GM21515 (cell line): ENCODE results near the gene COLGALT1.
"Not testable (repeated sequence)": the region's sequence is repeated elsewhere in the genome, so short reads cannot be mapped to it uniquely, and the experiment has no call there.

Experiments used
- ATAC-seq: cut with Tn5 transposase; IDR thresholded peaks from one replicate; pipeline ENCODE4 v1.9.1; 2021; ENCODE audit not compliant: unreplicated experiment

COLGALT1 gene

GRCh38 chr19:17532116-17532515, 23.3 kb upstream of the COLGALT1 start:
- ATAC-seq: no peak

DNA sequence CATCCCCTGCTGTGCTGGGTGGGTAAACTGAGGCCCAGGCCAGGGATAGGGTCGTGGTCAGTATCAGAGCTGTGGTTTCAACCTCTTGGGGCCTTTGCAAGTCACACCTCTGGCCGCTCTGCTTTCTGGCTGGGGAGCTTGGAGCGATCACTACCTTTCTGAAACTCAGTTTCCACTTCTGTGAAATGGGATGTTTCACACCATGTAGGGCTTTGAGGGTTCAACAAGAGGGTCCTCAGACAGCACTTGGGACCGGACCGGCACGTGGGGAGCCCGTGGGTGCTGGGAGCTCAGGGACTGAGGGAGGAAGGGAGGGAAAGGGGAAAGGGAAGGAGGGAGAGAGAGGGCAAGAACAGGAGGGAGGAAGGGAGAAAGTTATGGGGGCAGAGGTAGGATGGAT, 22.9 kb upstream of the COLGALT1 start:
- ATAC-seq: no peak

DNA sequence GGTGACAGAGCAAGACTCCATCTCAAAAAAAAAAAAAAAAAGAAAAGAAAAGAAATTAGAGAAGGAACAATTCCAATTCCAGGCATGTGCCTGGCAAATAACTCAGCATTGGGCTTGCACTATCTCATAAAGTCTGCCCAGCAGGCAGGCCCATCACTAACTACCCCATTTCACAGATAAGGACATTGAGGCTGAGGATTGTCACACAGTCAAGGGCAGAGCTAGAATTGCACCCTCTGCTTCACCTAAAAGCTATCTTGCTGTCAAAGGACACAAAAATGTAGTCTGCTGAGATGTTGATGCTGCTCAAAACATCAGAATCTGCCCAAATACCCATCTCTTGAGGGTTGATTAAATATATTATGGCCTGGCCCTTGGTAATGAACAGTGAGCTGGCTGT, 20.7 kb upstream of the COLGALT1 start:
- no peak for ATAC-seq

DNA sequence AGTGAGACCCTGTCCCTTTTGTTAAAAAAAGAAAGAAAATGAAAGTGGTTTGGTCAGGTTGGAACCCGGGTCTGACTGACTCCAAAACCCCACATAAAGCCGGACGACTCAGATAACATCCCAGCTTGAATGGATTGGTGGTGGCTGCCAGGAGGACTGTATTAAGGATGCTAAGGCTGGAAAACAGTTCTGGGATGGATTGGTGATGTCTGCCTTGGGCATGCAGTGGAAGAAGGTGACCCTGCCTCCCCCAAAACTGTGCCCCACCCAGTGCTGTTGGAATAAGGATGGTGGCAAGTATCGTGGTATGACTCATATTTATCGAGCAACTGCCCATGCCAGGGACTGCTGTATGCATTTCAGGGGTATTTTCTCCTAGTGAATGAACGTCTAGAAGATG, 18.5 kb upstream of the COLGALT1 start:
- ATAC-seq: no peak

DNA sequence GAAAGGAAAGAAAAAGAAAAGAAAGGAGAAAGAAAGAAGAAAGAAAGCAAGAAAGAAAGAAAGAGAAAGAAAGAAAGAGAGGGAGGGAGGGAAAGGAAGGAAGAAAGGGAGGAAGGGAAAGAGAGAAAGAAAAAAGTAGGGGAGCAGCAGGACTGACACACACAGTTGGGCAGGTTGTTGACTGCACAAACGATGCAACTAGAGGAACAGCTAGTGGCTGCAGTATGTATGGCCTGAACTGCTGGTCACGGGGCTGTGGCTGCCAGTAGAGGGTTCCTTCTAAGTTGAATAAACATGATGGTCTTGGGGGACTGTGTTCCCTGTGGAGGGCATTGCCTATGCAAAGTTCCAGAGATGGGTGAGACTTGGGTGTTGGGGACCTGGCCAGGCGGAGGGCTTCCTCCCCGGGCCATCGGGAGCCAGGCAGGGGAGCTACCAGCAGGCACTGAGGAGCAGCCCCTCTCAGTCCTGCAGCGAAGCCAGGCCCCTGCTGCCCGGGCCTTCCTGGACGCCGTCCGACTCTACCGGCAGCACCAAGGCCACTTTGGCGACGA, 16.7 kb upstream of the COLGALT1 start:
- ATAC-seq: no peak

DNA sequence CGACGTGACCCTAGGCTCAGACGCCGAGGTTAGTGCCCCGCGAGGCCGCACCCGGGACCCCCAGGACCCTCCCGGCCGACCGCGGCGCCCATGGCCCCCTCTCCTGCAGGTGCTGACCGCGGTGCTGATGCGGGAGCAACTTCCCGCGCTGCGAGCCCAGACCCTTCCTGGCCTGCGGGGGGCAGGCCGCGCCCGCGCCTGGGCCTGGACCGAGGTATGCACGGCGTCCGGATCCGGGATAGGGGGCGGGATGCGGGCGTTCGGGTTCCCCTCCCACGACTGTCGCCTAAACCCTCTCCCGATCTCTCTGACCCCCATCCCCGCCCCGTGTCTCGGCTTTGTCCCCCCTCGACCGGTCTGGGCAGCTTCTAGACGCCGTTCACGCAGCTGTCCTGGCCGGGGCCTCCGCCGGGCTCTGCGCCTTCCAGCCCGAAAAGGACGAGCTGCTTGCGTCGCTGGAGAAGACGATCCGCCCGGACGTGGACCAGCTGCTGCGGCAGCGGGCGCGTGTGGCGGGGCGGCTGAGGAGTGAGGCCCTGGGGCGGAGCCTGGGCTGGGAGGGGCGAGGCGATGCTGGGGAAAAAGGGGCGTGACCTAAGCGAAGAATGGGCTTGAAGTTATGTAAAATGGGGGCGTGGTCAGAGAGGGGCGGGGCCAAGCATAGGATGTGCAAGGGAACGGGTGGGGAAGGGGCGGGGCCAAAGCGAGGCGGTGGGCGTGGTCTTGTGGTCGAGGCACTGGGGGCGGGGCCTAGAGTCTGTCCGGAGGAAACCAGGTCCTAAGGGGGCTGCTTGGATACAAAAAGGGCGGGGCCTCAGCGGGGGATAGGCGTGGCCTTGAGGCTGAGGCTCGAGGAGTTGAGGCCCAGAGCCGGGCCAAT, 16.0 kb upstream of the COLGALT1 start:
- peak; percentile 57 for ATAC-seq

DNA sequence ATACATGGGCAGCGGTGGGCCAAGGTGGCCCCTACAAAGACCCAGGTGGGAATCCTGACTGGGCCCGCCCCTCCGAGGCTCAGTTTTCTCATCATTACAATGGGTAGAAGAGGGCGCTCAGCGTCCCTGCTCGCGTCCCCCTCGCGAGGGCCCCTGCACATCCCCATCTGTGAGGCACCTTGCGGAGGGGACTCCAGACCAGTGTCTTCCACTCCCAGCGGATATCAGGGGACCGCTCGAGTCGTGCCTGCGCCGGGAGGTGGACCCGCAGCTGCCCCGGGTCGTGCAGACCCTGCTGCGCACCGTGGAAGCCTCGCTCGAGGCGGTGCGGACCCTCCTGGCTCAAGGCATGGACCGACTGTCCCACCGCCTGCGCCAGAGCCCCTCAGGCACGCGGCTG, 15.3 kb upstream of the COLGALT1 start:
- no peak for ATAC-seq

- ATAC-seq: no peak
These were observed 14.2 kb upstream of the COLGALT1 start for GRCh38 chr19:17541184-17541759.

- no peak for ATAC-seq
These were observed 13.4 kb upstream of the COLGALT1 start for GRCh38 chr19:17542042-17542441.

DNA sequence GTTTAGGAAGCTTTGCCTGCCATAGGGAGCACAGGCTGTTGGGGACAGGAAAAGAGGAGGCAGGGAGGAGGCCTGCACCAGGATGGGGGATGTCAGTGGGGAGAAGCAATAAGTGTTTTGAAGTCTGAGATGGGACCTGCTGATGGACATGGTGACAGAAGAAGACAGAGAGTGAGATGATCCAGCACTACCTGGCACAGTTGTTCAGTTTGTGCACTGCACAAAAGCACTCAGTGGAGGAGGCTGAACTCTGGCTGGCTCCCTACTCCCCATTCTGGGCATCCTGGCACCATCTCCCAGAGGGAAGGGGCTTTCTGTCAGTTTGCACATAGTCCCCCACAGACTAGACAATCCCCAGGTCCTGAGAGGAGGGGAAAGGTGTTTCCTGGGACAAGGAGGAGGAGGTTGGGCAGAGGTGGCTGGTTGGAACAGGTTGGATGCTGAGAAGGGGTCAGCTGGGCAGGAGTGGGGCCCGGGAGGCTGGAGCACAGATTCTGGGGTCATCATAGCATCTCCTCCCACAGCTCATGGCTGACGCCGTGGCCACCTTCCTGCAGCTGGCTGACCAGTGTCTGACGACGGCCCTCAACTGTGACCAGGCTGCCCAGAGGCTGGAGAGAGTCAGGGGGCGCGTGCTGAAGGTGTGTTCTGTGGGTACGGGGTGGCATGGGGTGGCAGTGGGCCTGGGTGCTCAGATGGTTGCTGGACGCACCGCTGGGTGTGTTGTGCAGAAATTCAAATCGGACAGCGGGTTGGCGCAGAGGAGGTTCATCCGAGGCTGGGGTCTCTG, 12.5 kb upstream of the COLGALT1 start:
- no peak for ATAC-seq

DNA sequence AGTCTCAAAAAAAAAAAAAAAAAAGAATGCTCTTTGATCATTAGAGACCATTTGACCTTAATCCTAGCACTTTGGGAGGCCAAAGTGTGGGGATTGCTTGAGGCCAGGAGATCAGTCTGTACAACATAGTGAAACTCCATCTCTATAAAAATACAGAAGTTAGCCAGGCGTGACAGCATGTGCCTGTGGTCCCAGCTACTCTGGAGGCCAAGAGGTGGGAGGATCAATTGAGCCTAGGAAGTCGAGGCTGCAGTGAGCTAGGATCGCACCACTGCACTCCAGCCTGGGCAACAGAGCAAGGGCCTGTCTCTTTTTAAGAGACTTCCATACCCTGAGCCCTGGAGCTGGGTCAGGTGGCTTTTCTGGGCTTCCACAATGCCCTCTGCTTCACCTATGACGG, 11.5 kb upstream of the COLGALT1 start:
- no peak for ATAC-seq

DNA sequence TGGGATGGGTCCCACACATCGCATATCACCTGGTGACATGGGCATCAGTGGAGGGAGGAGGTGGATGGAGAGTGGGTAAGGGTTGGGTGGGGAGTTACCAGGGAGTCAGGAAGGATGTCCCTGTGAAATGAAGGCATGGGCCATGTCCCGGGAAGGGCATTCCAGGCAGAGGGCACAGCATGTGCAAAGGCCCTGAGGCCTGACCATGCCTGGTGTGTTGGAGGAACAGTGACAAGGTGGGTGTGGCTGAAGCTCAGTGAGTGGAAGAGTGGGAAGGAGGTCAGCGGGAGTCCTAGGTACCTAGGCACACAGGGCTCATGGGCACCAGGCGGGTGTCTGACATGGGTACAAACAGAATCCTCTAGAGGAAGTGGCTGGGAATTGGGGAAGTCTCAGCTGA, 11.0 kb upstream of the COLGALT1 start:
- no peak for ATAC-seq

GRCh38 chr19:17548145-17548544, 7.3 kb upstream of the COLGALT1 start:
- ATAC-seq: no peak

DNA sequence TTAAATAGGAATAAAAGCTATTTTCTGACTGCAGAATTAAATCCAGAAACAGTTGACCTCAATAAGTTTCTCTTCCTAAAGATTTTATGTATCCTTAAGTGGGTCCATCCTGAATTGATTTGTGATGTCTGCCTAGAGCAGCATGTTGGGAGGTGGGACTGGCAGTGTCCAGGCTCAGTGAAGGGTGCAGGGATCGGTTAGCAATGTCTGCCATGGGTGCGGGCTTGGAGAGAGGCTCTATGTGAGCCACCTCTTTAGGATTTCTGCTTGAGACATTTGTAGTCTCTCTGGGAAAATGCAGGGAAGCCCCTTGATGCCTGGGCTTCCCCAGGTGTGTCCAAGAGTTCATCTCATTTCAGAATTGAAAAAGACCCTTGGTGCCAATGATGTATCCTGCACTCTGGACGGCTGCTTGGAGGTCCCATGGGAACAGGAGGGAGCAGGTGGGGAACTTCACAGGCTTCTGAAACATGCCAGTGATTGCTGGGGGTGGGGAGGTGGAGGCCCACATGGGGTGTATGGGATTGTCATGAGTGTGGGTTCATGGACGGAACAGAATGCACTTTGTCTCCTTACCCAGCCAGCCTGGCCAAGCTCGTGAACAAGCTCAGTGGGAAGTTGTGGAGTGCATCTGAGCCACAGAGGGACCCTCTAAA, 6.2 kb upstream of the COLGALT1 start:
- no peak for ATAC-seq

DNA sequence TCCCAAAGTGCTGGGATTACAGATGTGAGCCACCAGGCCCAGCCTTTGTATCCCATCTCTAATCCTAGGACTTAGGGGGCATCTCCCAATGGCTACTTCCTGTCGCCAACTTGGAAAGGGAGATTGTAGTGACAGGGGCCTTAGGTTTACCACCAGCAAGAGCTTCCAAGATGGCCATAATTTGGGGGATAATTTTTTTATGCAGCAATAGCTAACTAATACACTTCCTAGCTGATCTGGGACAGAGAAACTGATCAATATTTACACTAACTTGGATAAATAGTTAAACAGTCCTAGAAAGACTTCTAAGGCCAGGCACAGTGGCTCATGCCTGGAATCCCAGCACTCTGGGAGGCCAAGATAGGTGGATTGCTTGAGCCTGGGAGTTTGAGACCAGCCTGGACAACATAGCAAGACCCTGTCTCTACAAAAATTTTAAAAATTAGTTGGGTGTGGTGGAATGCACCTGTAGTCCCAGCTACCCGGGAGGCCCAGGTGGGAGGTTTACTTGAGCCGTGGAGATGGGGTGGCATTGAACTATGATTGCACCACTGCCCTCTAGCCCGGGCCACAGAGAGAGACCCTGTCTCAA, 5.3 kb upstream of the COLGALT1 start:
- ATAC-seq: no peak

DNA sequence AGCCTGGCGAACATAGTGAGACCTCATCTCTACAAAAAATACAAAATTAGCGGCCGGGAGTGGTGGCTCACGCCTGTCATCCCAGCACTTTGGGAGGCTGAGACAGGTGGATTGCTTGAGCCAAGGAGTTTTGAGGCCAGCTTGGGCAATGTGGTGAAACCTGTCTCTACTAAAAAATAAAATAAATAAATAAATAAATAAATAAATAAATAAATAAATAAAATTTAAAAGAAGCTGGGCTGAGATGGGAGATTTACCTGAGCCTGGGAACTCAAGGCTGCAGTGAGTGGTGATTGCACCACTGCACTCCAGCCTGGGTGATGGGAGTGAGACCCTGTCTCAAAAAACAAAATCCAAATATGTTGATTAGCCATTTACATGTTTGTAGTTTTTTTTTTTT, 2.7 kb upstream of the COLGALT1 start:
- ATAC-seq: not testable (repeated sequence)

- no peak for ATAC-seq
These were observed 2.2 kb upstream of the COLGALT1 start for GRCh38 chr19:17553256-17553655.

GRCh38 chr19:17554968-17555479, 425 bp upstream of the COLGALT1 start:
- no peak for ATAC-seq

- ATAC-seq: peak; percentile 21
These were observed 722 bp downstream of the COLGALT1 start for GRCh38 chr19:17555929-17556813.
